HepG2 (cell line): ENCODE results near the gene DNAJC5. TPM values are rescaled to one million over a fixed set of nuclear protein-coding genes. Genes with fewer than 3 reads are reported as not detected.

Source experiments
- ARNT ChIP-seq: fragments of 450-650 bp; IDR thresholded peaks from 2 replicates; pipeline ENCODE4 v1.6.1; 2017
- EEA1 ChIP-seq: sonication (generic); formaldehyde crosslinking; IDR thresholded peaks from 2 replicates; pipeline ENCODE4 v1.5.1; 2020; ENCODE audit warnings: mild to moderate bottlenecking, missing genetic modification reagents, borderline replicate concordance
- KDM5B ChIP-seq: sonication (generic); formaldehyde crosslinking; IDR thresholded peaks from 2 replicates; pipeline ENCODE4 v1.4.0; 2020; ENCODE audit warnings: missing genetic modification reagents, mild to moderate bottlenecking, borderline replicate concordance
- PAWR ChIP-seq: sonication (generic); formaldehyde crosslinking; IDR thresholded peaks from 2 replicates; pipeline ENCODE4 v1.4.0; 2020; ENCODE audit warnings: missing genetic modification reagents, mild to moderate bottlenecking, borderline replicate concordance
- PHF21A ChIP-seq: sonication (generic); formaldehyde crosslinking; IDR thresholded peaks from 2 replicates; pipeline ENCODE4 v1.5.0; 2020; ENCODE audit warnings: mild to moderate bottlenecking, missing genetic modification reagents
- RXRA ChIP-seq: sonication (generic); formaldehyde crosslinking; IDR thresholded peaks from 2 replicates; pipeline ENCODE4 v1.5.1; 2020; ENCODE audit warnings: missing genetic modification reagents
- SIN3A ChIP-seq: IDR thresholded peaks from 2 replicates; pipeline ENCODE4 v1.6.1; 2011; ENCODE audit warnings: low read depth, mild to moderate bottlenecking, control low read depth, low read length, borderline replicate concordance
- SMYD3 ChIP-seq: sonication (generic); formaldehyde crosslinking; IDR thresholded peaks from 2 replicates; pipeline ENCODE4 v1.8.1; 2023; ENCODE audit warnings: mild to moderate bottlenecking, missing genetic modification reagents
- SNAI1 ChIP-seq: sonication (generic); formaldehyde crosslinking; IDR thresholded peaks from 2 replicates; pipeline ENCODE4 v1.5.0; 2020; ENCODE audit warnings: mild to moderate bottlenecking, missing genetic modification reagents, borderline replicate concordance
- XRCC5 ChIP-seq: fragments of 200-400 bp; formaldehyde crosslinking; optimal IDR thresholded peaks from 2 replicates; pipeline ENCODE3; 2017; ENCODE audit warnings: mild to moderate bottlenecking, low read length
- ZBTB7B ChIP-seq: sonication (generic); formaldehyde crosslinking; IDR thresholded peaks from 2 replicates; pipeline ENCODE4 v1.4.0; 2020; ENCODE audit warnings: missing genetic modification reagents
- ZFY ChIP-seq: sonication (generic); formaldehyde crosslinking; IDR thresholded peaks from 2 replicates; pipeline ENCODE4 v1.4.0; 2020; ENCODE audit warnings: missing genetic modification reagents
- ZNF121 ChIP-seq: sonication (generic); formaldehyde crosslinking; IDR thresholded peaks from 2 replicates; pipeline ENCODE4 v1.5.0; 2020; ENCODE audit warnings: mild to moderate bottlenecking, missing genetic modification reagents
- ZNF337 ChIP-seq: sonication (generic); formaldehyde crosslinking; IDR thresholded peaks from 2 replicates; pipeline ENCODE4 v1.5.1; 2020; ENCODE audit warnings: missing genetic modification reagents, low read depth, mild to moderate bottlenecking, borderline replicate concordance
- ZNF460 ChIP-seq: sonication (generic); formaldehyde crosslinking; IDR thresholded peaks from 2 replicates; pipeline ENCODE4 v1.5.1; 2020; ENCODE audit warnings: missing genetic modification reagents, mild to moderate bottlenecking, borderline replicate concordance
- ZNF788 ChIP-seq: sonication (generic); formaldehyde crosslinking; IDR thresholded peaks from 2 replicates; pipeline ENCODE4 v1.5.0; 2020; ENCODE audit warnings: mild to moderate bottlenecking, missing genetic modification reagents, borderline replicate concordance
- polyA plus RNA-seq, 8 experiments: library from polyadenylated mRNA; depleted of rRNA in 3 of 8; stranded (reverse) in 7 of 8; unstranded in 1 of 8; fragments of >200 nt; fragmentation: Illumina TruSeq in 4 of 8; extraction: Trizol in 4 of 8; gene quantifications; 2 replicates each; pipeline versions ENCODE4 v1.2.1 to v1.2.3, GENCODE V29; 2011 to 2016; ENCODE audit warnings: low read depth in 4 of 8, missing spikeins in 1 of 8, mixed read lengths in 1 of 8; ENCODE audit not compliant: insufficient read depth in 1 of 8
- total RNA-seq, 5 experiments: library from RNA; depleted of rRNA; stranded (reverse); fragments of >200 nt; fragmentation: Illumina TruSeq; extraction: Trizol; gene quantifications; 2 replicates each; pipeline ENCODE4 v1.2.3, GENCODE V29; 2016; ENCODE audit warnings: low read depth in 1 of 5
- TF ChIP-seq, protein P1 (sequence below): sonication (generic); formaldehyde crosslinking; IDR thresholded peaks from 2 replicates; pipeline ENCODE4 v1.5.1; 2020; ENCODE audit warnings: mild to moderate bottlenecking, missing genetic modification reagents, borderline replicate concordance
- TF ChIP-seq, protein P2 (sequence below): sonication (generic); formaldehyde crosslinking; IDR thresholded peaks from 2 replicates; pipeline ENCODE4 v1.5.0; 2020; ENCODE audit warnings: missing genetic modification reagents
- TF ChIP-seq, protein P3 (sequence below): sonication (generic); formaldehyde crosslinking; IDR thresholded peaks from 2 replicates; pipeline ENCODE4 v1.4.0; 2020; ENCODE audit warnings: mild to moderate bottlenecking, missing genetic modification reagents
- TF ChIP-seq, protein P4 (sequence below): fragments of 450-650 bp; IDR thresholded peaks from 2 replicates; pipeline ENCODE4 v1.6.1; 2017; ENCODE audit warnings: mild to moderate bottlenecking
- TF ChIP-seq, protein P5 (sequence below): sonication (generic); formaldehyde crosslinking; IDR thresholded peaks from 2 replicates; pipeline ENCODE4 v1.8.0; 2023; ENCODE audit warnings: mild to moderate bottlenecking, missing genetic modification reagents

The DNAJC5 gene
- total and polyA plus RNA-seq, 2 of the 13 experiments (the other 11 are each of a cell fraction or from before 2014, with no cell fraction given), result 42.8 to 64.5 TPM

DNA sequence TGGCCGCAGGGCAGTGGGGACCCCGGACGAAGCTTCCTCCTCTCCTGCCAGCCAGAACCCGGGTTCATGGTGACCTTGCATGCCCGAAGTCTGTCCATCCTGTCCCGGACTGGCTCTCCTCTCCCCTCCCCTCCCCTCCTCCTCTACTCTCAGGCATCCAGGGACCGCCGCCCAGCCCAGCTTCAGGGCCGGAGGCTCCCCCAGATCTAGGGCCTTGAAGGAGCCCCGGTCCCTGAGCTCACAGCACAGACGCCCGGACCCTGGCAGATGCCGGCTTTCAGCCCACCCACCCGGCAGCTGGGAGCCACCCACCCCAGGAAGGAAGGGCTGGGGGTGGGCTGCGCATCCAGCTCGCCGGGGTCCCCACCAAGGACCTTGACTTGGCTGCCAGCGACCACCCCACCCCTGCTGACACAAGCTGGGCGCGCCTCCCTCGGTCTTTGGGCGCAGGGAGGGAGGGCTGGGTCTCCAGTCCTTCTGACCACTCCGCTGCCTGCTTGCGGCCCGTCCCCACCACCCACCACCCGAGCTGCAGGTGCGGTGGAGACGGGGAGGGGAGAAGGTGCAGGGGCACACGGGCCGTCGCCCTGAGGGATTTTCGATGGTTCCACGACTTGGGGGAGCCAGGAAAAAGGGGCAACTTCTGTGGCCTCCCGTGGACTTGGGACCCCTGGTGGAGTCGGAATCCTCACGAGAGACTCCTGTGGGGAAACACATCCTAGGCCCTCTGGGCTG, 39.4 kb upstream of the DNAJC5 start (continued):
- TF ChIP-seq, protein P1, sequence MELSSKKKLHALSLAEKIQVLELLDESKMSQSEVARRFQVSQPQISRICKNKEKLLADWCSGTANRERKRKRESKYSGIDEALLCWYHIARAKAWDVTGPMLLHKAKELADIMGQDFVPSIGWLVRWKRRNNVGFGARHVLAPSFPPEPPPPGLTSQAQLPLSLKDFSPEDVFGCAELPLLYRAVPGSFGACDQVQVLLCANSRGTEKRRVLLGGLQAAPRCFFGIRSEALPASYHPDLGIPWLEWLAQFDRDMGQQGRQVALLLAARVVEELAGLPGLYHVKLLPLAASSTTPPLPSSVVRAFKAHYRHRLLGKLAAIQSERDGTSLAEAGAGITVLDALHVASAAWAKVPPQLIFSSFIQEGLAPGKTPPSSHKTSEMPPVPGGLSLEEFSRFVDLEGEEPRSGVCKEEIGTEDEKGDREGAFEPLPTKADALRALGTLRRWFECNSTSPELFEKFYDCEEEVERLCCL (CRISPR knock-in tag), result no peak
- TF ChIP-seq XRCC5 (peak; percentile 15), ZNF121 (peak; percentile 47; the same call in 1 of the 2 replicates), ZFY (CRISPR knock-in tag) (no peak), PHF21A (CRISPR knock-in tag) (no peak), ARNT (no peak), SMYD3 (CRISPR knock-in tag) (no peak), ZNF788 (no peak), PAWR (no peak), ZNF337 (no peak), EEA1 (CRISPR knock-in tag) (no peak), SNAI1 (CRISPR knock-in tag) (no peak), RXRA (CRISPR knock-in tag) (peak; percentile 8; the same call in 1 of the 2 replicates), SIN3A (0 out of 2 replicates have a peak, but pooled peaks have one; percentile 9), KDM5B (CRISPR knock-in tag) (no peak), ZBTB7B (CRISPR knock-in tag) (peak; percentile 16; the same call in 1 of the 2 replicates), ZNF460 (CRISPR knock-in tag) (no peak)
- TF ChIP-seq, protein P2, sequence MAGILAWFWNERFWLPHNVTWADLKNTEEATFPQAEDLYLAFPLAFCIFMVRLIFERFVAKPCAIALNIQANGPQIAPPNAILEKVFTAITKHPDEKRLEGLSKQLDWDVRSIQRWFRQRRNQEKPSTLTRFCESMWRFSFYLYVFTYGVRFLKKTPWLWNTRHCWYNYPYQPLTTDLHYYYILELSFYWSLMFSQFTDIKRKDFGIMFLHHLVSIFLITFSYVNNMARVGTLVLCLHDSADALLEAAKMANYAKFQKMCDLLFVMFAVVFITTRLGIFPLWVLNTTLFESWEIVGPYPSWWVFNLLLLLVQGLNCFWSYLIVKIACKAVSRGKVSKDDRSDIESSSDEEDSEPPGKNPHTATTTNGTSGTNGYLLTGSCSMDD, result no peak
- TF ChIP-seq, protein P3, sequence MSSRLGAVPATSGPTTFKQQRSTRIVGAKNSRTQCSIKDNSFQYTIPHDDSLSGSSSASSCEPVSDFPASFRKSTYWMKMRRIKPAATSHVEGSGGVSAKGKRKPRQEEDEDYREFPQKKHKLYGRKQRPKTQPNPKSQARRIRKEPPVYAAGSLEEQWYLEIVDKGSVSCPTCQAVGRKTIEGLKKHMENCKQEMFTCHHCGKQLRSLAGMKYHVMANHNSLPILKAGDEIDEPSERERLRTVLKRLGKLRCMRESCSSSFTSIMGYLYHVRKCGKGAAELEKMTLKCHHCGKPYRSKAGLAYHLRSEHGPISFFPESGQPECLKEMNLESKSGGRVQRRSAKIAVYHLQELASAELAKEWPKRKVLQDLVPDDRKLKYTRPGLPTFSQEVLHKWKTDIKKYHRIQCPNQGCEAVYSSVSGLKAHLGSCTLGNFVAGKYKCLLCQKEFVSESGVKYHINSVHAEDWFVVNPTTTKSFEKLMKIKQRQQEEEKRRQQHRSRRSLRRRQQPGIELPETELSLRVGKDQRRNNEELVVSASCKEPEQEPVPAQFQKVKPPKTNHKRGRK, result no peak
- TF ChIP-seq, protein P4, sequence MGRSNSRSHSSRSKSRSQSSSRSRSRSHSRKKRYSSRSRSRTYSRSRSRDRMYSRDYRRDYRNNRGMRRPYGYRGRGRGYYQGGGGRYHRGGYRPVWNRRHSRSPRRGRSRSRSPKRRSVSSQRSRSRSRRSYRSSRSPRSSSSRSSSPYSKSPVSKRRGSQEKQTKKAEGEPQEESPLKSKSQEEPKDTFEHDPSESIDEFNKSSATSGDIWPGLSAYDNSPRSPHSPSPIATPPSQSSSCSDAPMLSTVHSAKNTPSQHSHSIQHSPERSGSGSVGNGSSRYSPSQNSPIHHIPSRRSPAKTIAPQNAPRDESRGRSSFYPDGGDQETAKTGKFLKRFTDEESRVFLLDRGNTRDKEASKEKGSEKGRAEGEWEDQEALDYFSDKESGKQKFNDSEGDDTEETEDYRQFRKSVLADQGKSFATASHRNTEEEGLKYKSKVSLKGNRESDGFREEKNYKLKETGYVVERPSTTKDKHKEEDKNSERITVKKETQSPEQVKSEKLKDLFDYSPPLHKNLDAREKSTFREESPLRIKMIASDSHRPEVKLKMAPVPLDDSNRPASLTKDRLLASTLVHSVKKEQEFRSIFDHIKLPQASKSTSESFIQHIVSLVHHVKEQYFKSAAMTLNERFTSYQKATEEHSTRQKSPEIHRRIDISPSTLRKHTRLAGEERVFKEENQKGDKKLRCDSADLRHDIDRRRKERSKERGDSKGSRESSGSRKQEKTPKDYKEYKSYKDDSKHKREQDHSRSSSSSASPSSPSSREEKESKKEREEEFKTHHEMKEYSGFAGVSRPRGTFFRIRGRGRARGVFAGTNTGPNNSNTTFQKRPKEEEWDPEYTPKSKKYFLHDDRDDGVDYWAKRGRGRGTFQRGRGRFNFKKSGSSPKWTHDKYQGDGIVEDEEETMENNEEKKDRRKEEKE, result no peak
- TF ChIP-seq, protein P5, sequence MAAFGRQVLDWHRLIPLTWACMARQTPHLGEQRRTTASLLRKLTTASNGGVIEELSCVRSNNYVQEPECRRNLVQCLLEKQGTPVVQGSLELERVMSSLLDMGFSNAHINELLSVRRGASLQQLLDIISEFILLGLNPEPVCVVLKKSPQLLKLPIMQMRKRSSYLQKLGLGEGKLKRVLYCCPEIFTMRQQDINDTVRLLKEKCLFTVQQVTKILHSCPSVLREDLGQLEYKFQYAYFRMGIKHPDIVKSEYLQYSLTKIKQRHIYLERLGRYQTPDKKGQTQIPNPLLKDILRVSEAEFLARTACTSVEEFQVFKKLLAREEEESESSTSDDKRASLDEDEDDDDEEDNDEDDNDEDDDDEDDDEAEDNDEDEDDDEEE (CRISPR knock-in tag), result no peak; the same call in 1 of the 2 replicates
